ENCODE data around the gene RCAN1.

Gene RCAN1

DNA sequence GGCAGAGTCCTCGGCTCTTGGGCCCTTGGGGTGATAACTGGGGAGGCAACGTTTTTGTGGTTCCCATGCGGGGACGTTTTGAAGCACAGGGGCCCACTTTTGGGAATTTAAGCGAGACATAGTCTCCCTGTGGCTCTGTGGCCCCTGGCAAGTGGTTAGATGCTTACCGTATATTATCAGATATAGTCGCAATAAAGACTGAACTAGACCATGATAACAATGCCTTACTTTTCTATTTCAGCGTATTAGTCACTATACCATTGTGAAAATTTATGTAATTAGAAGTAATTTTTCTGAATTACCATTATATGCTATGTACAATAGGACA is 538 bp upstream of the RCAN1 start:
- peak overlapping the region; percentile 55 for H3K4me3 ChIP-seq (replicated peaks; ENCODE audit: low read depth, low read length)
- TF ChIP-seq, protein P1, sequence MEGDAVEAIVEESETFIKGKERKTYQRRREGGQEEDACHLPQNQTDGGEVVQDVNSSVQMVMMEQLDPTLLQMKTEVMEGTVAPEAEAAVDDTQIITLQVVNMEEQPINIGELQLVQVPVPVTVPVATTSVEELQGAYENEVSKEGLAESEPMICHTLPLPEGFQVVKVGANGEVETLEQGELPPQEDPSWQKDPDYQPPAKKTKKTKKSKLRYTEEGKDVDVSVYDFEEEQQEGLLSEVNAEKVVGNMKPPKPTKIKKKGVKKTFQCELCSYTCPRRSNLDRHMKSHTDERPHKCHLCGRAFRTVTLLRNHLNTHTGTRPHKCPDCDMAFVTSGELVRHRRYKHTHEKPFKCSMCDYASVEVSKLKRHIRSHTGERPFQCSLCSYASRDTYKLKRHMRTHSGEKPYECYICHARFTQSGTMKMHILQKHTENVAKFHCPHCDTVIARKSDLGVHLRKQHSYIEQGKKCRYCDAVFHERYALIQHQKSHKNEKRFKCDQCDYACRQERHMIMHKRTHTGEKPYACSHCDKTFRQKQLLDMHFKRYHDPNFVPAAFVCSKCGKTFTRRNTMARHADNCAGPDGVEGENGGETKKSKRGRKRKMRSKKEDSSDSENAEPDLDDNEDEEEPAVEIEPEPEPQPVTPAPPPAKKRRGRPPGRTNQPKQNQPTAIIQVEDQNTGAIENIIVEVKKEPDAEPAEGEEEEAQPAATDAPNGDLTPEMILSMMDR (IDR thresholded peaks at IDR 0.05; ENCODE audit: low read depth, low read length, missing control alignments) = no peak
- DNase-seq (ENCODE audit: extremely low read depth, low read depth) = no peak

GRCh38 chr21:34613679-34614627 is 960 bp downstream of the RCAN1 start:
- DNase-seq (ENCODE audit: extremely low read depth, low read depth) = no peak
- H3K4me3 ChIP-seq (replicated peaks; ENCODE audit: low read depth, low read length) = peak overlapping the region; percentile 55
- TF ChIP-seq, protein P1 (IDR thresholded peaks at IDR 0.05; ENCODE audit: low read depth, low read length, missing control alignments) = no peak

DNA sequence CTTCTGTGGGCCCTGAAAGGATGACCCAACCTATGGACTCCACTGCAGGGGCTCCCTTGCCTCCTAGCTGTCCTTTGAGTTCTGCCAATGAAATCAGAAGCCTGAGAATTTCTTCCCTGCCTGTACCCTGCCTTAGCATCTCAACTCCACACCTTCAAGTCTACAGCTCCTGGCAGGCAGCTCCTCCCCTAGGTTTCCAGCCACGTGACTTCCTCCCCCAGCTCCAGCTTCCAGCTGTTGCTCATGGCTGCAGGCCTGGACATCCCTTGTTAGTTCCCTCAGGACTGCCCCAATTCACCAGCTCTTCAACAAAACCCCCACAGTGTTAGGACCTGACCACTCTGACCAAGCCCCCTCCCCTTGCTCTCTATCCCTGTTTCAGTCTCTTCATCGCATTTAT is 2.4 kb downstream of the RCAN1 start:
- no peak overlapping the region for H3K4me3 ChIP-seq (replicated peaks; ENCODE audit: low read depth, low read length)
- no peak for DNase-seq (ENCODE audit: extremely low read depth, low read depth)
- TF ChIP-seq, protein P1 (IDR thresholded peaks at IDR 0.05; ENCODE audit: low read depth, low read length, missing control alignments) = no peak

- no peak overlapping the region for H3K4me3 ChIP-seq (replicated peaks; ENCODE audit: low read depth, low read length)
- TF ChIP-seq, protein P1 (IDR thresholded peaks at IDR 0.05; ENCODE audit: low read depth, low read length, missing control alignments) = no peak
- DNase-seq (ENCODE audit: extremely low read depth, low read depth) = no peak
These were observed 2.9 kb downstream of the RCAN1 start for GRCh38 chr21:34612056-34612455.

DNA sequence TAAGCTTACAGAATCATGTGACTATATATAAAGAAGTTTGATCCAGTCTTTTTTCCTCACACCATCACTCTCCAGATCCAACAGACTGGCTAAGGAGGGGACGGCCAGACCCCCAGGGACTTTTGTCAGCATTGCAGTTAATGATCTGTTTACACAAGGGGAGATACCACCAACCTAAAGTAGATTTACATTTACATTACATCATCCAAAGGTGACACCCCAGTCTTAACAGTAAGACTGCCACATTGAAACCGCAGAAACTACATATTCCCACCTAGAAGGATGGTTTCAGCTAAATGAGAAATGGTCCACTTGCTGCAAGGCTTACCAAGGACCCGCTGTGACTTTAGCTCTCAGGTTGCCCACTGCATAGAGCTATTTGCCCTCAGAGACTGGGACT is 3.4 kb downstream of the RCAN1 start:
- no peak overlapping the region for H3K4me3 ChIP-seq (replicated peaks; ENCODE audit: low read depth, low read length)
- no peak for DNase-seq (ENCODE audit: extremely low read depth, low read depth)
- TF ChIP-seq, protein P1 (IDR thresholded peaks at IDR 0.05; ENCODE audit: low read depth, low read length, missing control alignments) = no peak

DNA sequence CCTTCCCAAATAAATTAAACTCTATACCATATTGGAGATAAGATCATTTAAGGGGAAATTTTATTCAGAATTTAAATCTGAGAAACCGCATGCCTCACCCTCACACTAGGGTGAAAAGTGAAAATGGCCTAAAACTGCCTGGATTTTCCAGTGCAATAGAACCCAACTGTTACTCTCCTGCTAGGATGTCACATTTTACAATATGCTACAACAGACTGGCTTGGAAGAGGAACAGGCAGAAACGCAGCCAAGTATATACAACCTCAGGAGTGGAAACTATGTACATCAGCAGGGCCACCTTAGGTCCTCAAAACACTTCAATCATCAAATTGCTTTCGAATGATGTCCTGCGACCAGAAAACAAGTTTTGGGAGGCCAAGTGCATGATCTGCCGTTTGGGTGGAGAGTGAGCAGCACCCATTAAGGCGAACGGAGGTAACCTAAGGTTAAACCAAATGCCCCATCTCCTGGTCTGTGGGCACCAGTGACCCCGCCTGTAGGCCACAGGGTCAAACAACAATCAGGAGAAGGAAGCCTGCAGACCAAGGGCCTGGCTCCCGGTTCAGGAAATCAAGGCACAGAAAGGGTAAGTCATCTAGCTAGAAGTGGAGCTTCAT is 4.9 kb downstream of the RCAN1 start:
- DNase-seq (ENCODE audit: extremely low read depth, low read depth) = no peak
- TF ChIP-seq, protein P1 (IDR thresholded peaks at IDR 0.05; ENCODE audit: low read depth, low read length, missing control alignments) = no peak
- H3K4me3 ChIP-seq (replicated peaks; ENCODE audit: low read depth, low read length) = no peak overlapping the region
